Measurements from ENCODE around the gene SMARCC1. TPM values are rescaled to one million over a fixed set of nuclear protein-coding genes. Genes with fewer than 3 reads are reported as not detected.

SMARCC1 gene
- total RNA-seq, 1 experiment from 2014 or later: 249 TPM

- Mint-ChIP-seq H3K27me3 (ENCODE audit: low read depth) (no peaks in the 10 kb centered on the region), H3K36me3 (no peaks in the 10 kb centered on the region), H3K27ac (no peak overlapping the region), H3K4me3 (no peak overlapping the region), H3K9me3 (no peaks in the 10 kb centered on the region), H3K4me1 (peaks cover 11% of the 10 kb centered on the region; the same call in 1 of the 2 replicates)
- CTCF ChIA-PET: interaction anchor here (0.6 to 1.3 kb wide), 5 partner anchors 172 to 377 kb away, joined by 3 to 9 read pairs (median 3); no protein-coding TSS in a partner anchor
- POLR2A ChIA-PET: no interaction called here
- ATAC-seq: peak; percentile 27
- DNase-seq (ENCODE audit: low spot score): peak; percentile 32
- TF ChIP-seq GRHL2 (CRISPR knock-in tag; IDR thresholded peaks at IDR 0.05; ENCODE audit: insufficient replicate concordance, severe bottlenecking) (no peak), ATF6 (CRISPR knock-in tag; IDR thresholded peaks at IDR 0.05) (no peak), OVOL2 (CRISPR knock-in tag; IDR thresholded peaks at IDR 0.05; ENCODE audit: borderline replicate concordance) (no peak), AR (CRISPR knock-in tag; IDR thresholded peaks at IDR 0.05) (no peak), TCF7 (CRISPR knock-in tag; IDR thresholded peaks at IDR 0.05; ENCODE audit: low read depth) (no peak), ZNF263 (CRISPR knock-in tag; IDR thresholded peaks at IDR 0.05; ENCODE audit: low read depth) (no peak), ZBTB21 (CRISPR knock-in tag; IDR thresholded peaks at IDR 0.05; ENCODE audit: borderline replicate concordance) (no peak), FOXP4 (CRISPR knock-in tag; IDR thresholded peaks at IDR 0.05) (no peak), FOXP1 (CRISPR knock-in tag; IDR thresholded peaks at IDR 0.05; ENCODE audit: borderline replicate concordance) (no peak), ZNF532 (CRISPR knock-in tag; IDR thresholded peaks at IDR 0.05; ENCODE audit: borderline replicate concordance) (no peak), RORB (CRISPR knock-in tag; IDR thresholded peaks at IDR 0.05) (no peak), CREB1 (CRISPR knock-in tag; IDR thresholded peaks at IDR 0.05) (no peak), ELF4 (CRISPR knock-in tag; IDR thresholded peaks at IDR 0.05; ENCODE audit: low read depth) (no peak), PRRX2 (CRISPR knock-in tag; IDR thresholded peaks at IDR 0.05) (no peak)
These were observed 18.0 kb upstream of the SMARCC1 start for GRCh38 chr3:47799733-47800132.

GRCh38 chr3:47794544-47794943 is 12.9 kb upstream of the SMARCC1 start:
- H3K27me3 Mint-ChIP-seq (ENCODE audit: low read depth): 0 out of 2 replicates have a peak, but pooled peaks cover 4% of the 10 kb centered on the region
- DNase-seq (ENCODE audit: low spot score): no peak
- no peak for TF ChIP-seq SMAD3 (CRISPR knock-in tag; IDR thresholded peaks at IDR 0.05; ENCODE audit: borderline replicate concordance)
- peak; percentile 60 for TF ChIP-seq GABPB1 (CRISPR knock-in tag; IDR thresholded peaks at IDR 0.05)
- no peak for TF ChIP-seq ELF4 (CRISPR knock-in tag; IDR thresholded peaks at IDR 0.05; ENCODE audit: low read depth)
- H3K27ac Mint-ChIP-seq: no peak overlapping the region; the same call in 1 of the 2 replicates
- ATAC-seq: no peak
- H3K36me3 Mint-ChIP-seq: no peaks in the 10 kb centered on the region
- ChIA-PET POLR2A (interaction anchor here (0.5 kb wide), 1 partner anchor 110 kb away, joined by 3 read pairs; no protein-coding TSS in a partner anchor), CTCF (no interaction called here)
- no peak overlapping the region for H3K4me3 Mint-ChIP-seq
- H3K4me1 Mint-ChIP-seq: no peaks in the 10 kb centered on the region
- H3K9me3 Mint-ChIP-seq: peaks cover 7% of the 10 kb centered on the region
